Gastrocnemius medialis (tissue), 4 donors: ENCODE measurements around the gene MNDA. TPM values are rescaled to one million over a fixed set of nuclear protein-coding genes. Genes with fewer than 3 reads are reported as not detected.

ENCODE experiments used
- ATAC-seq, 2 donors: fragments of 150-250 bp; one replicate each; pipeline ENCODE4 v1.9.1; 2016
- DNase-seq, 2 donors: peaks; one replicate each; pipeline ENCODE4 v3.0.0-alpha.2; 2019
- H3K27ac ChIP-seq, 4 donors: fragments of 200-600 bp; sonication (generic); 1 replicate in 1 of 4; 2 replicates in 3 of 4; pipeline ENCODE4 v1.5.1; 2016 to 2018; ENCODE audit warnings: mild to moderate bottlenecking in 2 of 4, moderate library complexity in 1 of 4
- H3K27me3 ChIP-seq, 3 donors: fragments of 200-600 bp; sonication (generic) in 2 of 3; 1 replicate in 1 of 3; 2 replicates in 2 of 3; pipeline versions ENCODE4 v1.5.1 to v1.6.0; 2016 to 2019; ENCODE audit warnings: mild to moderate bottlenecking in 1 of 3, moderate library complexity in 1 of 3
- H3K36me3 ChIP-seq, 2 donors: fragments of 200-600 bp; sonication (generic) in 1 of 2; one replicate each; pipeline ENCODE4 v1.5.1; 2017 to 2018
- H3K4me1 ChIP-seq, 2 donors: fragments of 200-600 bp; sonication (generic) in 1 of 2; one replicate each; pipeline ENCODE4 v1.5.1; 2016 to 2017; ENCODE audit warnings: mild to moderate bottlenecking in 2 of 2
- H3K4me3 ChIP-seq, 4 donors: fragments of 200-600 bp; sonication (generic) in 3 of 4; 1 replicate in 1 of 4; 2 replicates in 3 of 4; pipeline ENCODE4 v1.5.1; 2016 to 2019; ENCODE audit warnings: mild to moderate bottlenecking in 2 of 4
- H3K9me3 ChIP-seq, 3 donors: fragments of 200-600 bp; sonication (generic) in 2 of 3; 1 replicate in 1 of 3; 2 replicates in 2 of 3; pipeline ENCODE4 v1.5.1; 2016 to 2019
- POLR2A ChIP-seq, 2 donors: fragments of 450-650 bp; IDR thresholded peaks; one replicate each; pipeline ENCODE4 v1.6.1; 2017; ENCODE audit warnings: antibody characterized with exemption in 2 of 2, mild to moderate bottlenecking in 2 of 2, moderate library complexity in 2 of 2
- in situ Hi-C, 4 donors: fragments of 200-750 bp; cut with MboI; loops; one replicate each; pipeline versions ENCODE4 v1.15.0 to v1.8.0; 2017; ENCODE audit warnings: low sequenced_read_pairs in 4 of 4
- intact Hi-C: fragments of 100-400 bp; cut with DNase I; formaldehyde crosslinking; loops from one replicate; pipeline ENCODE4 v1.15.1; 2023; ENCODE audit warnings: low total_unique reads
- total RNA-seq, 4 donors: library from RNA; depleted of rRNA; stranded (reverse); fragments of >200 nt; gene quantifications; one replicate each; pipeline versions ENCODE4 v1.1.0 to v1.2.3, GENCODE V29; 2016
- TF ChIP-seq, protein P1 (sequence below), 5 experiments: fragments of 450-650 bp in 3 of 5; fragments of 200-600 bp in 2 of 5; sonication (generic) in 2 of 5; IDR thresholded peaks in 4 of 5; conservative IDR thresholded peaks in 1 of 5; 1 replicate in 4 of 5; 2 replicates in 1 of 5; pipeline ENCODE4 v1.5.1; 2016 to 2019; ENCODE audit warnings: antibody characterized with exemption in 5 of 5, mild to moderate bottlenecking in 3 of 5, moderate library complexity in 3 of 5

MNDA gene
- total RNA-seq, 4 donors from 2014 or later = 1.0 to 2.7 (median 2.4) TPM

DNA sequence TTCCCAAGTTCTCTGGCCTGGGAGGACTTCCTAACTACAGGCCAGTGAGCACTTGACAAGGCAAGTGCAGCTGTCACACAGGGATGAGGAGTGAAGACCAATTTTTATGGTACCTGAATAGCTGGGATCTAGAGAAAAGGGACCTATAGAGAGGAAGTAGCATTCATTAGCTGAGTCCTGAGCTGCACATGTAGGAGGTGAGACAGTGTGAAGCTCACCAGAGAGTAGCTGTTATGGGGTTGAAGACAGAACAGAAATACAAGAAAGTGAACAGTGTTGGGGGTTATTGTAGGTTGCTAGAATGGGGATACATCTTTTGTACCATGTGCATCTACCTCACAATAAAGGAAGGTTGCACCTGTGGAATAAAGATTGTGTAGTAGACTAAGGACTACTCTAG is 62.5 kb downstream of the MNDA start:
- no peaks in the 10 kb centered on the region for H3K4me1 ChIP-seq
- H3K27me3 ChIP-seq = no peaks in the 10 kb centered on the region
- ATAC-seq (no peak), DNase-seq (no peak)
- TF ChIP-seq, protein P1, sequence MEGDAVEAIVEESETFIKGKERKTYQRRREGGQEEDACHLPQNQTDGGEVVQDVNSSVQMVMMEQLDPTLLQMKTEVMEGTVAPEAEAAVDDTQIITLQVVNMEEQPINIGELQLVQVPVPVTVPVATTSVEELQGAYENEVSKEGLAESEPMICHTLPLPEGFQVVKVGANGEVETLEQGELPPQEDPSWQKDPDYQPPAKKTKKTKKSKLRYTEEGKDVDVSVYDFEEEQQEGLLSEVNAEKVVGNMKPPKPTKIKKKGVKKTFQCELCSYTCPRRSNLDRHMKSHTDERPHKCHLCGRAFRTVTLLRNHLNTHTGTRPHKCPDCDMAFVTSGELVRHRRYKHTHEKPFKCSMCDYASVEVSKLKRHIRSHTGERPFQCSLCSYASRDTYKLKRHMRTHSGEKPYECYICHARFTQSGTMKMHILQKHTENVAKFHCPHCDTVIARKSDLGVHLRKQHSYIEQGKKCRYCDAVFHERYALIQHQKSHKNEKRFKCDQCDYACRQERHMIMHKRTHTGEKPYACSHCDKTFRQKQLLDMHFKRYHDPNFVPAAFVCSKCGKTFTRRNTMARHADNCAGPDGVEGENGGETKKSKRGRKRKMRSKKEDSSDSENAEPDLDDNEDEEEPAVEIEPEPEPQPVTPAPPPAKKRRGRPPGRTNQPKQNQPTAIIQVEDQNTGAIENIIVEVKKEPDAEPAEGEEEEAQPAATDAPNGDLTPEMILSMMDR (IDR thresholded peaks at IDR 0.05 in 4 of 5, conservative IDR thresholded peaks at IDR 0.05 in 1 of 5) = no peak
- TF ChIP-seq POLR2A (IDR thresholded peaks at IDR 0.05) = no peak
- in situ Hi-C loops = no loop called here
- H3K9me3 ChIP-seq = no peaks in the 10 kb centered on the region
- no peak overlapping the region for H3K27ac ChIP-seq
- no peaks in the 10 kb centered on the region for H3K36me3 ChIP-seq
- no peak overlapping the region for H3K4me3 ChIP-seq
- intact Hi-C loops = no loop called here

DNA sequence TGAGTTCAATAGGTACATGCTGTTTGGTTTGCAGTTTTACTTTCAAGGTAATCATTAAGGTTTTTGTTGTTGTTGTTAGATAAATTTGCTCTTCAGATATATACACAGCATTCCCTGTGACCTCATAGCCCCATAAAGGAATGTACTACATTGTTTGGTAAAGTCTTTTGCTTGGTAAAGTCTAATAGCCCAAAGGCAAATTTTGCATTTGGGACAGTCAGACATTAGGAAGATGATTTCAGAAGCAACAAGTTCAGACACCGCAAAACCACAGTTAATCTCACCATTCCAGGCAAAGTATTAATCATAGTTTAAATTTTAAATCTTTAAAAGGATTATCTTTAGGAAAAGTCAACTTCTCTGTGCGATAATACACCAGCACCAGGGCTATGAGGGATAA is 67.6 kb downstream of the MNDA start:
- Histone ChIP-seq H3K4me3 (no peak overlapping the region), H3K4me1 (no peaks in the 10 kb centered on the region), H3K36me3 (no peaks in the 10 kb centered on the region), H3K27ac (no peak overlapping the region), H3K9me3 (no peaks in the 10 kb centered on the region), H3K27me3 (no peaks in the 10 kb centered on the region)
- no peak for ATAC-seq
- TF ChIP-seq, protein P1 (IDR thresholded peaks at IDR 0.05 in 4 of 5, conservative IDR thresholded peaks at IDR 0.05 in 1 of 5) = no peak
- no peak for TF ChIP-seq POLR2A (IDR thresholded peaks at IDR 0.05)
- no peak for DNase-seq
- in situ Hi-C loops (no loop called here), intact Hi-C loops (no loop called here)

Other genes with a start within 250 kb of the MNDA start
- not detected for gene OR10Z1, start 226.1 kb upstream of the MNDA start, total RNA-seq
- gene SPTA1, start 144.6 kb upstream of the MNDA start, total RNA-seq = under 1 TPM in 2 of 4 donors, not detected in 2; 0.02 to 0.03 TPM
- not detected for gene OR6K2, start 130.7 kb upstream of the MNDA start, total RNA-seq
- not detected for gene OR6K3, start 110.6 kb upstream of the MNDA start, total RNA-seq
- gene OR6K6, start 76.6 kb upstream of the MNDA start, total RNA-seq = not detected
- gene OR6N1, start 59.2 kb upstream of the MNDA start, total RNA-seq = not detected
- gene OR6N2, start 50.1 kb upstream of the MNDA start, total RNA-seq = not detected
- under 1 TPM in 1 of 4 donors, not detected in 3; 0.16 TPM for gene PYHIN1, start 100.2 kb downstream of the MNDA start, total RNA-seq
- 10 to 100 TPM; 13.5 to 18.5 (median 14.2) TPM for gene IFI16, start 178.6 kb downstream of the MNDA start, total RNA-seq
- not detected for gene AIM2, start 245.4 kb downstream of the MNDA start, total RNA-seq